Fibroblast of skin of right biceps (primary cell): ENCODE measurements around the gene GJB5.

Source experiments
- DNase-seq: peaks from one replicate; pipeline ENCODE4 v3.0.0-alpha.2; 2013

GJB5 gene

DNA sequence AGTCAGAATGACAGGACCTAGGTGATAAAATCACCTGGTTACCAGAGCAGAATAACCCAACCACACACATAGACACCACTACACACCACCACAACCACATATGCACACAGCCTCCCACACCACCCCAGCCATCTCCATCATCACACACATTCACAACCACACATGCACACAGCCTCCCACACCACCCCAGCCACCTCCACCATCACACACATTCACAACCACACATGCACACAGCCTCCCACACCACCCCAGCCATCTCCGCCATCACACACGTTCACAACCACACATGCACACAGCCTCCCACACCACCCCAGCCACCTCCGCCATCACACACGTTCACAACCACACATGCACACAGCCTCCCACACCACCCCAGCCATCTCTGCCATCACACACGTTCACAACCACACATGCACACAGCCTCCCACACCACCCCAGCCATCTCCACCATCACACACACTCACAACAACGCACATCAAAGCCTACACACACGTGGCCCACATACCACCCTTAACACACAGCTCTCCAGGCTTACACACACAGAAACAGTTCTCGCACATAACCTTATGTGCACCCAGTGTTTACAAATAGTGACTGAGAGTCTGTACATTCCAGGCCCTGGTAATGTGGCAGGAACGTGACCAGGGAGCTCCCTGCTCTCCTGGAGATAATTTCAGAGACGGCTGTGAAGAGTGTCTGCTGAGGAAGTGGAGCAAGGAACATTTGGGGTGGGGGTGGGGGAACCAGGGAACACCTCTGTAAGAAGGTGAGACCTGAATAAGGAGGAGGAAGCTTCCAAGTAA, 22.9 kb downstream of the GJB5 start:
- DNase-seq: no peak

DNA sequence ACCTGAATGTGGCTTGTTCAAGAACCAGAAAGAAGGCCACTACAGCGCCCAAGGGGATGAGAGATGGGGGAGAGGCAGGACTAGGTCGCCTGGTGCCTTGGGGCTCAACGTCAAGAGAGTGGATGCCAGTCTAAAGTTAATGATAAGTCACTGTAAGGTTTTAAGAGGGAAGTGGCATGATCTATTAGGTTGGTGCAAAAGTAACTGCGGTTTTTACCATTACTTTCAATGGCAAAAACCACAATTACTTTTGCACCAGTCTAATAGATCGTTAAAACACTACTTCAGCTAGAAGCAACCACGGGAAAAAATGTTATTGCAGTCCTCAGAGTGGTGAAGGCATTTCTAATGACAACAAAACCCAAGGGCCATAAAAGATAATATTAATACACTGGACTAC, 23.5 kb downstream of the GJB5 start:
- no peak for DNase-seq

DNA sequence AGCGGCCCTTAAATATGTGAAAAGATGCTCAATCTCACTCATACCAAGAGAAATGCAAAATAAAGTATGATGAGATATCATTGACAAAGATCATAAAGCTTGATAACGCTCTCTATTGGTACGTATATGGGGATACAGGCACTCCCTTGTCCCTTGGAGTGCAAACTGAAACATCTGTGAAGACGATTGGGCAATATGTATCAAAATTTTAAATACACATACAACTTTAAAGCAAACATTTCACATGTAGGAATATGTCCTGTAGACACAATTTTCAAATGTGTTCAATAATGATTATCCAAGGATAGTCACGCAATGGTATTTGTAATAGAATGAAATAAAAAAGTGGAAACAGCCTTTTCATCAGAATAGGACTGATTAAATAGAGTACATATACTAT, 24.2 kb downstream of the GJB5 start:
- no peak for DNase-seq

GRCh38 chr1:34779526-34779925, 24.7 kb downstream of the GJB5 start:
- DNase-seq: no peak

DNA sequence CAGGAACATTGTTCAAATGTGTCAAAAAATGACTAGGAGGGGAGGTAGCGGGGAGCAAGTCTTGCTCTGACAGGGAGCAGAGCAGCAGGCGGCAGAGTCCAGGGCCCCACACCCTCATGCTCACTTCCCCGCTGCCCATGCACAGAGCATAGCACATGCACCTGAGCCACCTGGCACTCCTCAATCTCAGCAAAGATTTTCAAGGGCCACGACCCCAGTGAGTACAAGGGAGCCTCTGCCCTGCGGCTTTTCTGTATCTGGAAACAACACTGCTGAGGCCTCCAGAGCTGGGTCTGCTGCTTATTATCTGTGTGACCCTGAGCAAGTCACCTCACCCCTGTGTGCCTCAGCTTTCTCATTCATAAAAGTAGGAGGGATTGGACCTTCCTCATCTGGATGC, 25.1 kb downstream of the GJB5 start:
- DNase-seq: no peak

- no peak for DNase-seq
These were observed 25.7 kb downstream of the GJB5 start for GRCh38 chr1:34780528-34780927.

DNA sequence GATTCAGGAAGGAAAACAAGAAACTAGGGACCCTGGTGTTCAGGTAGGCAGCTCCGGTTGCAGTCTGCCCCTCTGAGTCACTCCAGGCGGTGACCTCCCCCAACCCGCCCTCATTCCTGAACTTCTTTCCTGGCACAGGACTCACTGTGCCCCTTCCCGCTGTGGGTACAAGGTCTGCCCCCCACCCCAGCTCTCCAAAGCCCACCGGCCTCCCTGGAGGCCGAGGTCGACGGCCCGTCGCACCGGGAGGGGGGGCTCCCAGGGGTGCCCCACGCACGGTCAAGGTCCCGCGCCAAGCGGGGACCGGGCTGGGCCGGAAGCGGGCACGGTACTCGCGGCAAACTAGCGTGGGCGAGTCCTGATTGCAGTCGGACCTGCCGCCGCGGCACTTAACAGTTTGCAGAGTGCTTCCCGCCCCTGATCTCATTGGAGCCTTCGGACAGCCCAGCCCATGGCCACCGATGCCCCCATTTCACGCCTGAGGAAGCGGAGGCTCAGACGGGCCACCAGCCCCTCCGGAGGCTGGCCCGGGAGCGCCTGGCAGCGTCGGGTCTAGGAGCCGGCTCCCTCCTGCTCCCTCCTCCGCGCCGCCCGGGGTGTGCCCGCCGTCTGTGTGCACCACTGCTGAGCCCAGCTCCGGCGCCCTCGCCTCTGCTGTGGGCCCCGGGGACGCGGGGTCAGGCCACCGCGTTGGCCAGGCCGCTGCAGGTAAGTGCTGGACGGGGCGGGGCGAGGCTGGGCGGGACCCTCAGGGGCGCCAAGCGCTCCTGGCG, 26.4 kb downstream of the GJB5 start, which contains the start of gene GJB3:
GJB3 (plus strand) TSS at position 144 of the 773 bp plus-strand sequence. CDS start 3,549 bp downstream, outside the sequence.
- no peak for DNase-seq

DNA sequence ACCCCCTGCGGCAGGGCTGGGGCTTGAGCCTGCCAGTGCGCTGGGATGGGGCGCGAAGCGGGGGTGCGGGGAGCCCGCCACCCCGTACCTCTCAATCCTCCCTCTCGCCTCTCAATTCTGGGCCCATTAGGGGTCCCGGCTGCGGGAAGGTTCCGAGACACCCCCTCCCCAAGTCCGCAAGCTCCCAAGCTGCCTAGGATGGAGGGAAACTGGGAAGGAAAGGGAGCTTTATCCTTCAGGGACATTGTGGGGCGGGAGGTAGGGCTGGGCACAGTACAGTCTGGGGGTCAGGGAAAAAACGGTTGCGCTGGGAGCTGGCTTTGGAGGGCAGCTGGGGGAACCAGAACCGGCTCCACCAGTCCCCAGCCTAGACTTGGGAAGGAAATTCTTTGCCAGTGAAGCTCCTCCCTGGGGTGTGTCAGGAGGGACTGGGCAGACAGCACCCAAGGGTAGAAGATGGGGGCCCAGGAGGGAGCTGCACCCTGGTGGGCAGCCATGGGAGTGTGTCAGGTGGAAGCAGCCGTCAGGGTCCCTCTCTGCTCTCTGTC, 27.1 kb downstream of the GJB5 start:
- DNase-seq: no peak

- no peak for DNase-seq
These were observed 29.9 kb downstream of the GJB5 start for GRCh38 chr1:34784751-34785221.

- DNase-seq: no peak
These were observed 30.5 kb downstream of the GJB5 start for GRCh38 chr1:34785231-34785874.

GRCh38 chr1:34785875-34786470, 31.1 kb downstream of the GJB5 start:
- no peak for DNase-seq

GRCh38 chr1:34786521-34787325, 31.9 kb downstream of the GJB5 start:
- peak; percentile 54 for DNase-seq

GRCh38 chr1:34787461-34788420, 32.9 kb downstream of the GJB5 start:
- peak; percentile 16 for DNase-seq

DNA sequence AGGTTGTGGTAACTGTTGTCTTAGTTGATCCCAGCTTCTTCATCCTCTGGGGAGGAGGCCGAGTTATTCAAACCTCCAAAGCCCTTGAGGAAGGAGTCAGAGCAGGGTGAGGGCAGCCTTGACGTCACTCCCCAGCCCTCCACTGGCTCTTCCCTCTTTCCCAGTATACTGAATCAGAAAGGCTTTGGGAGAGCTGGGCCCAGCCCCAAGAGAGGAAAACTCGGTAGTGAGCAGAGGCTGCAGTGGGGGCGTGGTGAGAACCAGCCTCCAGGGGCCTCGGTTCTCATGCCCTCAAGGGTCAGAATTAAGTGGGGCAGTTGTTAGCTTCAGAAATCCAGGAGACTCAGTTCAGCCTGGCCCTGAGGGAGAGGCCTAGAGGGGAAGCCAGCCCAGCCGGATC, 36.1 kb downstream of the GJB5 start:
- DNase-seq: no peak

- no peak for DNase-seq
These were observed 37.6 kb downstream of the GJB5 start for GRCh38 chr1:34792424-34792823.

DNA sequence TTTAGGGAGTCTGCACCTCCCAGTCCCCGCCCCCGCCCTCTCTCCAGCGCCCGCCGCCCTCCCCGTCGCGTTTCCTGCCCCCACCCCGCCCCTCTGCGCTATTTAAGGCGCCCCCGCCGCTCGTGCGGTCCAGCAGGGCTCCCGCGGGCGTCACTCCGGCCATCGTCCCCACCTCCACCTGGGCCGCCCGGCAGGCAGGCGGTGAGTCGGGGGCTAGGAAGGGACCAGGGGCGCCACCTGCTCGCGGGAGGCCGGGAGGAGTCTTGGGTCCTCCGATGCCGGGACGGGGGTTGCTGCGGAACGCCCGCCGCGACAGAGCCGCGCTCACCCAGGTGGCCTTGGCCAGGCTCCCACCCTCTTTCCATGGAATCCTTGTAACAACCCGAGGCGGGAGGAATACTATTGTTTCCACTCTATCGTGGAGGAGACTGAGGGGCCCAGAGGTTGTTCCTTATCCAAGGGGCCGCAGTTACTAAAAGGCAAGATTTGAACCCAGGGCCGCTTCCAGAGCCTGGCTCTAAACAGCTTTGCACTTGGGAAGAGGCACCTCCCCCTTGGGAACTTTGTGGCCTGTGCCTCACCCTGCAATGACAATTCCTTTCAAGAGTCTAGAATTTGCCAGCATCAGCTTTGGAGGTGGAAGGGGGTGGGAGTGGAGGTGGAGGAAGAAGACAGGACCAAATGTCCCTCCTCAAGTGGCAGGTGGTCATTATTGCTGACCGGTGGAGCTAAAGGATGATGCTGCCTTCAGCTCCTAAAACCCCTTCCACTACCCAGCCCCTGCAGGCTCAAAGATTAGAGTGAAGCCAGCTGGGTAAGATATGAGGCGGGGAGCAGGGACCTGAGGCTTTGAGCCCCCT, 38.3 kb downstream of the GJB5 start, which contains the start of gene GJA4:
GJA4 (plus strand) TSS at position 132 of the 860 bp plus-strand sequence. CDS start 1,215 bp downstream, outside the sequence.
- no peak for DNase-seq

- no peak for DNase-seq
These were observed 39.3 kb downstream of the GJB5 start for GRCh38 chr1:34794001-34794789.

GRCh38 chr1:34794790-34795180, 39.9 kb downstream of the GJB5 start:
- DNase-seq: no peak

DNA sequence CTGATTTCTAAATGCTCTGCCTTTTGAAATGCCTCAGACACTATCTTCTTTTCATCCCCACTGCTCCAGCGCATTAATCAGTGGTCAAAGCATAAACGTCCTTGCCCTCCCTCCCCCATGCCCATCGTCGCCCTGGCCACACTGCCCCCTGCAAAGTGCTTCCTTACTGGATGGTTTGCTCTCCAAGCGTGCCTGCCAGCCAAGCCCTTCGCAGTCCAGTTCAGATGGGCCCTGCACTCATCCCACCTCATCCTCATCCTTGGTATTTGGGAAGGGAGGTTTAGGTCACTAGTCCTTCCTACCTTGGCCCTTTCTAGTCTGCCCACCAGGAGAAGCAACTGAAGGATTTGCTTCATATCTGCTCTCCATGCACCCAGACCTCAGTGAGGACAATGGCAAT, 41.1 kb downstream of the GJB5 start:
- no peak for DNase-seq
